PC-9 (cell line): Measurements from ENCODE around the gene ADCY4. TPM values are rescaled to one million over a fixed set of nuclear protein-coding genes. Genes with fewer than 3 reads are reported as not detected.

Source experiments
- BruUV-seq: library from RNA; stranded (reverse); fragments of 400-500 nt; replicated peaks from 2 replicates; lab custom pipeline; 2021; lab: Mats Ljungman, UMichigan
- CTCF ChIA-PET: fragments of 300-600 bp; sonication (Branson Sonifier 250); formaldehyde crosslinking; loops from one replicate; lab custom pipeline; 2022; ENCODE audit warnings: antibody characterized with exemption; lab: Charles Lee
- POLR2A ChIA-PET: fragments of 300-600 bp; sonication (Branson Sonifier 250); formaldehyde crosslinking; loops from one replicate; lab custom pipeline; 2022; ENCODE audit warnings: antibody characterized with exemption; ENCODE audit not compliant: unreplicated experiment; lab: Charles Lee
- DNase-seq, 2 experiments: peaks; one replicate each; pipeline versions ENCODE4 v3.0.0 to v3.0.0-alpha.2; 2015 to 2022; ENCODE audit warnings: mixed read lengths in 1 of 2
- H2AFZ ChIP-seq: fragments of 200-600 bp; sonication (generic); 2 replicates; pipeline ENCODE4 v1.8.1; 2017; ENCODE audit warnings: antibody characterized with exemption
- H3F3A ChIP-seq: fragments of 200-600 bp; sonication (generic); 2 replicates; pipeline ENCODE4 v1.8.1; 2017; ENCODE audit warnings: antibody characterized with exemption, mild to moderate bottlenecking, low read depth; ENCODE audit not compliant: insufficient read depth
- H3K27ac ChIP-seq: fragments of 200-600 bp; sonication (generic); 2 replicates; pipeline ENCODE4 v1.6.1; 2016; ENCODE audit warnings: mixed run types
- H3K27me3 ChIP-seq: fragments of 200-600 bp; sonication (generic); 2 replicates; pipeline ENCODE4 v1.6.1; 2016; ENCODE audit warnings: low read depth, mixed run types; ENCODE audit not compliant: insufficient read depth
- H3K36me3 ChIP-seq: fragments of 200-600 bp; sonication (generic); 2 replicates; pipeline ENCODE4 v1.6.1; 2016; ENCODE audit warnings: low read depth, mixed run types
- H3K4me1 ChIP-seq: fragments of 200-600 bp; sonication (generic); replicated peaks from 2 replicates; pipeline ENCODE4 v1.6.1; 2016; ENCODE audit warnings: mixed run types; ENCODE audit not compliant: insufficient read depth
- H3K4me2 ChIP-seq: fragments of 200-600 bp; sonication (generic); 2 replicates; pipeline ENCODE4 v1.6.1; 2017; ENCODE audit warnings: mixed run types
- H3K4me3 ChIP-seq: fragments of 200-600 bp; sonication (generic); 2 replicates; pipeline ENCODE4 v1.6.1; 2016; ENCODE audit warnings: mixed run types
- H3K79me2 ChIP-seq: fragments of 200-600 bp; sonication (generic); 2 replicates; pipeline ENCODE4 v1.6.1; 2017; ENCODE audit warnings: low read depth, mixed run types
- H3K9me2 ChIP-seq: fragments of 200-600 bp; sonication (generic); 2 replicates; pipeline ENCODE4 v1.8.1; 2017; ENCODE audit warnings: mild to moderate bottlenecking; ENCODE audit not compliant: insufficient read depth
- H3K9me3 ChIP-seq: fragments of 200-600 bp; sonication (generic); 2 replicates; pipeline ENCODE4 v1.8.1; 2016; ENCODE audit warnings: low read depth; ENCODE audit not compliant: insufficient read depth
- H4K20me1 ChIP-seq: fragments of 200-600 bp; sonication (generic); 2 replicates; pipeline ENCODE4 v1.8.1; 2017; ENCODE audit not compliant: insufficient read depth
- EZH2 ChIP-seq: fragments of 200-600 bp; sonication (generic); IDR thresholded peaks from 2 replicates; pipeline ENCODE4 v1.8.0; 2017; ENCODE audit warnings: antibody characterized with exemption, low read depth
- intact Hi-C: fragments of 100-400 bp; cut with micrococcal nuclease; formaldehyde crosslinking; loops from one replicate; pipeline ENCODE4 v1.10.0; 2022; ENCODE audit not compliant: unreplicated experiment
- total RNA-seq: library from RNA; stranded (reverse); gene quantifications from 2 replicates; pipeline ENCODE4 v1.2.3, GENCODE V29; 2021
- TF ChIP-seq, protein P1 (sequence below): fragments of 200-600 bp; sonication (generic); conservative IDR thresholded peaks from 2 replicates; pipeline ENCODE4 v1.6.1; 2017; ENCODE audit warnings: mixed run types, antibody characterized with exemption, mild to moderate bottlenecking, moderate library complexity

ADCY4 gene
- total RNA-seq, 1 experiment from 2014 or later, result 1.8 TPM

- Histone ChIP-seq H3K79me2 (peaks cover 28% of the 10 kb centered on the region), H3K4me3 (peak overlapping the region; percentile 88), H3K27ac (peak overlapping the region; percentile 53; the same call in 1 of the 2 replicates), H4K20me1 (no peaks in the 10 kb centered on the region), H3K4me2 (peak overlapping the region; percentile 92), H2AFZ (peak overlapping the region; percentile 96), H3K27me3 (no peaks in the 10 kb centered on the region), H3K9me3 (no peaks in the 10 kb centered on the region), H3F3A (no peaks in the 10 kb centered on the region), H3K9me2 (no peaks in the 10 kb centered on the region), H3K36me3 (no peaks in the 10 kb centered on the region; the same call in 1 of the 2 replicates), H3K4me1 (peaks cover 16% of the 10 kb centered on the region)
- CTCF ChIA-PET, result interaction anchor here (1.4 kb wide), 1 partner anchor 57 kb away, joined by 4 read pairs; no protein-coding TSS in a partner anchor
- intact Hi-C loops, result no loop called here
- DNase-seq, result no peak
- POLR2A ChIA-PET, result interaction anchor here (0.5 to 1.4 kb wide), 7 partner anchors 13 to 87 kb away, joined by 3 to 19 read pairs (median 3); partner anchors contain the start of genes CHMP4A, MDP1 and TINF2
- BruUV-seq, result no TSS peak
- TF ChIP-seq EZH2, result no peak
Observed at GRCh38 chr14:24300326-24300980, 34.4 kb downstream of the ADCY4 start.

GRCh38 chr14:24299255-24300191 lies 35.3 kb downstream of the ADCY4 start, which contains the start of the genes DHRS1 and NOP9:
Gene DHRS1 (minus strand): TSS chr14:24299780. CDS start chr14:24299106, 674 bp downstream.
Gene NOP9 (plus strand): TSS chr14:24299850. CDS start chr14:24299955, 105 bp downstream.
- DNase-seq, result peak; percentile 68 to 86
- BruUV-seq, result no TSS peak
- TF ChIP-seq, protein P1, sequence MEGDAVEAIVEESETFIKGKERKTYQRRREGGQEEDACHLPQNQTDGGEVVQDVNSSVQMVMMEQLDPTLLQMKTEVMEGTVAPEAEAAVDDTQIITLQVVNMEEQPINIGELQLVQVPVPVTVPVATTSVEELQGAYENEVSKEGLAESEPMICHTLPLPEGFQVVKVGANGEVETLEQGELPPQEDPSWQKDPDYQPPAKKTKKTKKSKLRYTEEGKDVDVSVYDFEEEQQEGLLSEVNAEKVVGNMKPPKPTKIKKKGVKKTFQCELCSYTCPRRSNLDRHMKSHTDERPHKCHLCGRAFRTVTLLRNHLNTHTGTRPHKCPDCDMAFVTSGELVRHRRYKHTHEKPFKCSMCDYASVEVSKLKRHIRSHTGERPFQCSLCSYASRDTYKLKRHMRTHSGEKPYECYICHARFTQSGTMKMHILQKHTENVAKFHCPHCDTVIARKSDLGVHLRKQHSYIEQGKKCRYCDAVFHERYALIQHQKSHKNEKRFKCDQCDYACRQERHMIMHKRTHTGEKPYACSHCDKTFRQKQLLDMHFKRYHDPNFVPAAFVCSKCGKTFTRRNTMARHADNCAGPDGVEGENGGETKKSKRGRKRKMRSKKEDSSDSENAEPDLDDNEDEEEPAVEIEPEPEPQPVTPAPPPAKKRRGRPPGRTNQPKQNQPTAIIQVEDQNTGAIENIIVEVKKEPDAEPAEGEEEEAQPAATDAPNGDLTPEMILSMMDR, result no peak
- no peak for TF ChIP-seq EZH2
- H3K9me3 ChIP-seq, result no peaks in the 10 kb centered on the region
- no peaks in the 10 kb centered on the region; the same call in 1 of the 2 replicates for H3K36me3 ChIP-seq
- POLR2A ChIA-PET, result interaction anchor here (0.6 to 1.4 kb wide), 5 partner anchors 12 to 86 kb away, joined by 3 to 19 read pairs (median 3); partner anchors contain the start of genes CHMP4A, MDP1 and TINF2
- H3K27ac ChIP-seq, result peak within 1 kb of the TSS; percentile 53
- CTCF ChIA-PET, result interaction anchor here (0.5 to 1.0 kb wide), 3 partner anchors 33 to 81 kb away, joined by 3 to 11 read pairs (median 10); partner anchors contain the start of gene TINF2
- peak within 1 kb of the TSS; percentile 92 for H3K4me2 ChIP-seq
- peak within 1 kb of the TSS; percentile 88 for H3K4me3 ChIP-seq
- H3K79me2 ChIP-seq, result peaks cover 28% of the 10 kb centered on the region
- no peaks in the 10 kb centered on the region for H3F3A ChIP-seq
- H3K9me2 ChIP-seq, result no peaks in the 10 kb centered on the region
- no peaks in the 10 kb centered on the region for H3K27me3 ChIP-seq
- H2AFZ ChIP-seq, result peak within 1 kb of the TSS; percentile 96
- intact Hi-C loops, result no loop called here
- H4K20me1 ChIP-seq, result no peaks in the 10 kb centered on the region
- peaks cover 16% of the 10 kb centered on the region for H3K4me1 ChIP-seq

DNA sequence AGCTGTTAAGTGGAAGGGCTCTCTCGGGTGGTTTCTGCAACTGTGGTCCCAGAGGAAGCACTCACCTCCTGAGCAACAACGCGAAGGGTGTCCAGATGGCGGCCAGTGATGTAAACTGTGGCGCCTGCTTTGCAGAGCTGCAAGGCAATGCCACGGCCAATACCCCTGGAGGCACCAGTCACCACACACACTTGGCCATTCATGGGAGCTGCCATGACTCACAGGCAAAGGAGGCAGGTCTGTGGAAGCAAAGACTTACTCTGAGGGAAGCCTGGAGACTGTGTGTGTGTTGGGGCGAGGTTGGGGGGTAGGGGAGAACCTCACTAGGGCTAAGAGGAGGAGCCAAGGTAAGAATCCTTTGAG lies 36.0 kb downstream of the ADCY4 start:
- H3K4me2 ChIP-seq, result peak overlapping the region; percentile 92
- H3K27me3 ChIP-seq, result no peaks in the 10 kb centered on the region
- no peaks in the 10 kb centered on the region for H3F3A ChIP-seq
- H3K79me2 ChIP-seq, result peaks cover 28% of the 10 kb centered on the region
- intact Hi-C loops, result no loop called here
- TF ChIP-seq, protein P1, result no peak
- TF ChIP-seq EZH2, result no peak
- ChIA-PET POLR2A (interaction anchor here (1.4 kb wide), 1 partner anchor 57 kb away, joined by 19 read pairs; the partner anchor contains the start of gene TINF2), CTCF (interaction anchor here (0.5 to 1.0 kb wide), 3 partner anchors 33 to 80 kb away, joined by 3 to 11 read pairs (median 10); partner anchors contain the start of gene TINF2)
- H3K36me3 ChIP-seq, result no peaks in the 10 kb centered on the region
- H3K4me3 ChIP-seq, result peak overlapping the region; percentile 88
- peaks cover 16% of the 10 kb centered on the region for H3K4me1 ChIP-seq
- no peaks in the 10 kb centered on the region for H4K20me1 ChIP-seq
- BruUV-seq, result no TSS peak
- H3K27ac ChIP-seq, result peak overlapping the region; percentile 53
- peak; percentile 55 to 73 for DNase-seq
- H3K9me3 ChIP-seq, result no peaks in the 10 kb centered on the region
- H2AFZ ChIP-seq, result peak overlapping the region; percentile 96
- no peaks in the 10 kb centered on the region for H3K9me2 ChIP-seq
